MCF 10A (cell line): ENCODE results near the gene TOGARAM2. TPM values are rescaled to one million over a fixed set of nuclear protein-coding genes. Genes with fewer than 3 reads are reported as not detected.

Experiments
- BruUV-seq: library from RNA; stranded (reverse); fragments of 400-500 nt; replicated peaks from 2 replicates; lab custom pipeline; 2021; lab: Mats Ljungman, UMichigan
- CTCF ChIA-PET: fragments of 300-600 bp; sonication (Branson Sonifier 250); formaldehyde crosslinking; extraction: SDS; loops from one replicate; lab custom pipeline; 2021; ENCODE audit warnings: antibody characterized with exemption, inconsistent platforms; lab: Yijun Ruan, JAX
- POLR2A ChIA-PET: fragments of 300-600, 350-650 bp; sonication (Branson Sonifier 250); formaldehyde crosslinking; extraction: SDS; loops from one replicate; lab custom pipeline; 2020; ENCODE audit warnings: antibody characterized with exemption, inconsistent platforms; lab: Yijun Ruan, JAX
- DNase-seq: peaks from one replicate; pipeline ENCODE4 v3.0.0-alpha.2; 2018; ENCODE audit not compliant: unreplicated experiment
- H3K27ac Mint-ChIP-seq: one replicate; pipeline ENCODE4 v1.8.0; 2022; ENCODE audit warnings: mild to moderate bottlenecking, low read depth, mixed read lengths; ENCODE audit not compliant: unreplicated experiment
- H3K27me3 Mint-ChIP-seq: one replicate; pipeline ENCODE4 v1.8.0; 2022; ENCODE audit warnings: mixed read lengths; ENCODE audit not compliant: insufficient read depth, unreplicated experiment
- H3K36me3 Mint-ChIP-seq: one replicate; pipeline ENCODE4 v1.8.0; 2022; ENCODE audit warnings: mild to moderate bottlenecking, moderate library complexity, mixed read lengths; ENCODE audit not compliant: insufficient read depth, unreplicated experiment
- H3K4me1 Mint-ChIP-seq: one replicate; pipeline ENCODE4 v1.8.0; 2022; ENCODE audit warnings: mixed read lengths; ENCODE audit not compliant: insufficient read depth, unreplicated experiment
- H3K4me3 Mint-ChIP-seq: one replicate; pipeline ENCODE4 v1.8.0; 2022; ENCODE audit warnings: mild to moderate bottlenecking, moderate library complexity, mixed read lengths; ENCODE audit not compliant: unreplicated experiment
- H3K9me3 Mint-ChIP-seq: one replicate; pipeline ENCODE4 v1.8.0; 2022; ENCODE audit warnings: mixed read lengths; ENCODE audit not compliant: unreplicated experiment
- CTCF ChIP-seq: fragments of 200-600 bp; IDR thresholded peaks from one replicate; pipeline ENCODE4 v1.8.0; 2022; ENCODE audit warnings: antibody characterized with exemption, mild to moderate bottlenecking; ENCODE audit not compliant: unreplicated experiment
- intact Hi-C: fragments of 100-400 bp; cut with micrococcal nuclease; formaldehyde crosslinking; loops from 2 replicates; pipeline ENCODE4 v1.14.1; 2022
- total RNA-seq: library from RNA; stranded (reverse); gene quantifications from 2 replicates; pipeline ENCODE4 v1.2.3, GENCODE V29; 2022

Gene TOGARAM2
- total RNA-seq, 1 experiment from 2014 or later, result 0.16 TPM

DNA sequence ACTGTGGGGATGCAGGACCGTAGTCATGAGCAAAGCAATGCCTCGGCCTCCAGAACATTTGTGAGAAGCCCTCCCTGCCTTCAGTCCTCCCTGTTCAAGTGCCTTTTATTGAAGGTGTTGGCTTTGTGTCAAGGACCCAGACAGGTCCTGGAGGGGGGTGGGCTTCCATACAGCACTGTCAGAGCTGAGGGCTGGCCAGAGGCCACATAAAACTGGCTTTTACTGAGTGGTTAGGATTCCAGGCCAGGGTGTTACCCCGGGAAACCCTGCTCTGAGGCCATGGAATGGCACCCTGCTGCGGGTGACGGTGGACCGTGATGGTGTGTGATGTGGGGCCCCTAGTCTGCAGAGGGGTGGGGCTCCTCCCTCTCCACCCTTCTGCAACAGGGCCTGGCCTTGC lies 41.6 kb downstream of the TOGARAM2 start:
- Mint-ChIP-seq H3K4me1 (no peaks in the 10 kb centered on the region), H3K27me3 (no peaks in the 10 kb centered on the region), H3K9me3 (no peaks in the 10 kb centered on the region), H3K27ac (no peak overlapping the region), H3K36me3 (peaks cover 9% of the 10 kb centered on the region), H3K4me3 (no peak overlapping the region)
- ChIA-PET CTCF (no interaction called here), POLR2A (interaction anchor here (0.5 kb wide), 1 partner anchor 436 kb away, joined by 3 read pairs; no protein-coding TSS in a partner anchor)
- intact Hi-C loops, result no loop called here
- no peak for TF ChIP-seq CTCF
- BruUV-seq, result no TSS peak
- no peak for DNase-seq

DNA sequence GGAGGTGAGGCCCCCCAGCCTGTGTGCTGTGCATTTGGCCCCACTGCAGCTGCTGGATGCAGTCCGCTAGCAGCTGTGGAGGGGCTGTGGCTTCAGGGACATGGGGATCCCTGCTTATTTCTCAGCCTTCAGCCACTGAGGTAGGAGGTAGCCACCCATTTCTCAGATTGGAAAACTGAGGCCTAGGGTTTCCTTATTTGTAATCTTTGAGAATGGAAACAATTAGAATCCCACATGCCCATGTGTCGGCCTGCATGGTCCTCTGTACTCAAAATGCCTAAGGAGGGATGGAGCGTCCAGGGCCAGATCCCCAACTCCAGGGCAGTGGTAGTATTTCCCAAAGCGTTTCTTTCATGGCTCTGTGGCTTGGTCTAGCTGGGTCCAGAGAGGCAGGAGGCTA lies 42.1 kb downstream of the TOGARAM2 start:
- no peak overlapping the region for H3K27ac Mint-ChIP-seq
- no peaks in the 10 kb centered on the region for H3K27me3 Mint-ChIP-seq
- H3K4me1 Mint-ChIP-seq, result no peaks in the 10 kb centered on the region
- TF ChIP-seq CTCF, result no peak
- H3K9me3 Mint-ChIP-seq, result no peaks in the 10 kb centered on the region
- peaks cover 12% of the 10 kb centered on the region for H3K36me3 Mint-ChIP-seq
- DNase-seq, result no peak
- CTCF ChIA-PET, result no interaction called here
- intact Hi-C loops, result no loop called here
- POLR2A ChIA-PET, result no interaction called here
- no TSS peak for BruUV-seq
- no peak overlapping the region for H3K4me3 Mint-ChIP-seq

DNA sequence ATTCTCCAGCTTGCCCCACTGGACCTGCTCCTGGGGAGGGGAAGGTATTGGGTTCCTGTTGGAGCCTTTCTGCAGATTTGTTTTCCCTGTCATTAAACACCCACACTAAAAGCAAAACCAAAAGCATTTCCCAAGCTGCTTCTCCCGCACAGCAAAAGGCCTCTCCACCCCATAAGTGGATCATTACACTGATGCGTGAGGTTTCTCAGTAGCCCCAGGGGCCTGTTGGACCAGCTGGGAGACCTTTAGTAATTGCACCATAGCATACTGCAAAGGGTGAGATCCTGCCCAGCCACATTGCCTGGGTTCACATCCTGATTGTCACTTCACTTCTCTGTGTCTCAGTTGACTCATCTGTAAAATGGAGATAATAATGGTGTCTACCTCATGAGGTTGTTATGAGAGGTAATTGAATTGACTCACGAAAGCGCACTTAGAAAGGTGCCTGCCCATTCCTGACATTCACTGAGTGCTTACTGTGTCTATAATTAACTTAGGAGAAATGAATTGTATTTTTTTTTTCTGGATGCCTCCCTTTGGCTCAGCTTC lies 43.9 kb downstream of the TOGARAM2 start:
- BruUV-seq, result no TSS peak
- H3K4me1 Mint-ChIP-seq, result no peaks in the 10 kb centered on the region

DNA sequence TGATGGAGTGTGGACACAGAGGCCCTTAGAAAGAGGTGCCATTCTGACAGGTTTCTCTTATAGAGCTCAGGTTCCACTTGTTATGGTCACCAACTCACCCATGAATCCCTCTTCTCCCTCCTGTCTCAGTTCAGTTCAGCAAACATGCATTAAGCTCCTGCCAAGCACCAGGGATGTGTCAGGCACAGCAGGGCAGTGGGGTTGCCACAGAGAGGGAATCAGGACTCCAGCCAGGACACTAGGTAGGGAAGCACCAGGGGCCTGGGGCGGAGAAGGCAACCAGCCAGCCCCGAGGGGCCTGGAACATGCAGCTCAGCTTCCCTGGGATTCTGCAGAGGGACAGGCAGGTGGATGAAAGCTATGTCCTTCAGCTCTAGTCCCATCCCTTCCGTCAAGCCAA lies 44.6 kb downstream of the TOGARAM2 start:
- H3K9me3 Mint-ChIP-seq, result no peaks in the 10 kb centered on the region

More for the DNA sequence above, 43.9 kb downstream of the TOGARAM2 start:
- Mint-ChIP-seq H3K9me3 (no peaks in the 10 kb centered on the region), H3K4me3 (no peak overlapping the region), H3K36me3 (peaks cover 12% of the 10 kb centered on the region), H3K27me3 (no peaks in the 10 kb centered on the region), H3K27ac (no peak overlapping the region)
- ChIA-PET POLR2A (no interaction called here), CTCF (interaction anchor here (1.0 to 1.7 kb wide), 2 partner anchors 11 to 29 kb away, joined by 3 to 7 read pairs; no protein-coding TSS in a partner anchor)
- intact Hi-C loops, result no loop called here
- no peak for DNase-seq
- TF ChIP-seq CTCF, result no peak

More for the DNA sequence above, 44.6 kb downstream of the TOGARAM2 start:
- H3K4me1 Mint-ChIP-seq, result no peaks in the 10 kb centered on the region
- H3K27ac Mint-ChIP-seq, result no peak overlapping the region
- CTCF ChIA-PET, result interaction anchor here (1.3 to 1.7 kb wide), 2 partner anchors 10 to 28 kb away, joined by 7 read pairs; no protein-coding TSS in a partner anchor
- DNase-seq, result no peak
- H3K36me3 Mint-ChIP-seq, result peaks cover 12% of the 10 kb centered on the region
- BruUV-seq, result no TSS peak
- no peak overlapping the region for H3K4me3 Mint-ChIP-seq
- POLR2A ChIA-PET, result no interaction called here
- H3K27me3 Mint-ChIP-seq, result no peaks in the 10 kb centered on the region
- intact Hi-C loops, result no loop called here
- TF ChIP-seq CTCF, result no peak
